ENCODE data around the gene PC. TPM values are rescaled to one million over a fixed set of nuclear protein-coding genes. Genes with fewer than 3 reads are reported as not detected.
A peak's percentile ranks its signal among the peaks of the same experiment; 100 is the strongest.

The PC gene
- total and polyA plus RNA-seq, 9 of the 15 experiments (the other 6 are each of a cell fraction or from before 2014, with no cell fraction given), result 0.94 to 38.0 (median 8.7) TPM

DNA sequence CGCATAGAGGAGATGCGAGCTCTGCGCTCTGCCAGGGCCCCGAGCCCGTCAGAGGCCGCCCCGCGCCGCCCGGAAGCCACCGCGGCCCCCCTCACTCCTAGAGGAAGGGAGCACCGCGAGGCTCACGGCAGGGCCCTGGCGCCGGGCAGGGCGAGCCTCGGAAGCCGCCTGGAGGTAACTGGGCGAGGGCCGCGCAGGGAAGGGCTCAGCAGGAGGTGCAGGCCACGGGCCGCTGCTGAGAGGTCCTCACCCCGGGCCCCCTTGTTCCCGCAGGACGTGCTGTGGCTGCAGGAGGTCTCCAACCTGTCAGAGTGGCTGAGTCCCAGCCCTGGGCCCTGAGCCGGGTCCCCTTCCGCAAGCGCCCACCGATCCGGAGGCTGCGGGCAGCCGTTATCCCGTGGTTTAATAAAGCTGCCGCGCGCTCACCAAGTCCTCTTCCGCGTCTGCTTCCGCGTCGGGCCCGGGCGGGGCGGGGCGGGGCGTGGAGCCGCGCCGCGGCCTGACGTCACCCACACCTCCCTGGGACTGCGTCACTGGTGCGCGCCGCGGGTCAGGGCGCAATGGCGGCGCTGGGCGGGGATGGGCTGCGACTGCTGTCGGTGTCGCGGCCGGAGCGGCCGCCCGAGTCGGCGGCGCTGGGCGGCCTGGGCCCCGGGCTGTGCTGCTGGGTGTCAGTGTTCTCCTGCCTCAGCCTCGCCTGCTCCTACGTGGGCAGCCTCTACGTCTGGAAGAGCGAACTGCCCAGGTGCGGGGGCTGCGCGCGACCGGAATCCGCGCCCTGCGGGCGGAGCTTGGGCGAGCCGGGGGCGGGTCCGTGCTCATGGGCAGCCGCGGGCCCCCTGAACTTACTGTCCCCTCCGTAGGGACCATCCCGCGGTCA is 115.0 kb downstream of the PC start, which contains the start of gene RCE1 (continued):
- TF ChIP-seq ZNF407 (IDR thresholded peaks at IDR 0.05; ENCODE audit: low read depth), result no peak
- TF ChIP-seq FUS (optimal IDR thresholded peaks at IDR 0.05; ENCODE audit: low read depth, low read length), result no peak
- TF ChIP-seq REST (IDR thresholded peaks at IDR 0.05; ENCODE audit: borderline replicate concordance), result no peak
- peak; percentile 83 for TF ChIP-seq REST (CRISPR knock-in tag; IDR thresholded peaks at IDR 0.05; ENCODE audit: low read depth)
- TF ChIP-seq ZNF830 (CRISPR knock-in tag; IDR thresholded peaks at IDR 0.05), result peak; percentile 80; the same call in 1 of the 2 replicates
- TF ChIP-seq, protein P1, sequence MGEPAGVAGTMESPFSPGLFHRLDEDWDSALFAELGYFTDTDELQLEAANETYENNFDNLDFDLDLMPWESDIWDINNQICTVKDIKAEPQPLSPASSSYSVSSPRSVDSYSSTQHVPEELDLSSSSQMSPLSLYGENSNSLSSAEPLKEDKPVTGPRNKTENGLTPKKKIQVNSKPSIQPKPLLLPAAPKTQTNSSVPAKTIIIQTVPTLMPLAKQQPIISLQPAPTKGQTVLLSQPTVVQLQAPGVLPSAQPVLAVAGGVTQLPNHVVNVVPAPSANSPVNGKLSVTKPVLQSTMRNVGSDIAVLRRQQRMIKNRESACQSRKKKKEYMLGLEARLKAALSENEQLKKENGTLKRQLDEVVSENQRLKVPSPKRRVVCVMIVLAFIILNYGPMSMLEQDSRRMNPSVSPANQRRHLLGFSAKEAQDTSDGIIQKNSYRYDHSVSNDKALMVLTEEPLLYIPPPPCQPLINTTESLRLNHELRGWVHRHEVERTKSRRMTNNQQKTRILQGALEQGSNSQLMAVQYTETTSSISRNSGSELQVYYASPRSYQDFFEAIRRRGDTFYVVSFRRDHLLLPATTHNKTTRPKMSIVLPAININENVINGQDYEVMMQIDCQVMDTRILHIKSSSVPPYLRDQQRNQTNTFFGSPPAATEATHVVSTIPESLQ (CRISPR knock-in tag; IDR thresholded peaks at IDR 0.05), result 0 out of 2 replicates have a peak, but pooled peaks have one; percentile 72
- no peak for TF ChIP-seq ZFP1 (CRISPR knock-in tag; IDR thresholded peaks at IDR 0.05)
